SU-DHL-6 (cell line): ENCODE results near the gene SORCS2.

Experiments used
- H2AFZ ChIP-seq: fragments of 200-600 bp; sonication (generic); 2 replicates; pipeline ENCODE4 v1.6.1; 2014; ENCODE audit warnings: low read depth, mild to moderate bottlenecking, moderate library complexity, mixed read lengths, antibody characterized with exemption, low read length; ENCODE audit not compliant: severe bottlenecking
- H3F3A ChIP-seq: fragments of 200-600 bp; shearing (Covaris generic); 2 replicates; pipeline ENCODE4 v1.6.0; 2016; ENCODE audit warnings: antibody characterized with exemption, mild to moderate bottlenecking; ENCODE audit not compliant: insufficient read depth
- H3K27ac ChIP-seq: fragments of 200-600 bp; sonication (generic); 2 replicates; pipeline ENCODE4 v1.5.1; 2016; ENCODE audit warnings: low read depth, mild to moderate bottlenecking, low read length, moderate library complexity, mixed read lengths
- H3K27me3 ChIP-seq: fragments of 200-600 bp; sonication (generic), shearing (Covaris generic); 2 replicates; pipeline ENCODE4 v1.6.0; 2014; ENCODE audit warnings: mild to moderate bottlenecking, low read length
- H3K36me3 ChIP-seq: fragments of 200-600 bp; sonication (generic); 2 replicates; pipeline ENCODE4 v1.6.1; 2014; ENCODE audit warnings: mild to moderate bottlenecking, low read length, mixed read lengths
- H3K4me2 ChIP-seq: fragments of 300-600, 200-600 bp; shearing (Covaris generic), sonication (generic); 2 replicates; pipeline ENCODE4 v1.6.0; 2014; ENCODE audit warnings: low read length, low read depth, mild to moderate bottlenecking; ENCODE audit not compliant: poor library complexity, severe bottlenecking
- H3K4me3 ChIP-seq: fragments of 200-600 bp; sonication (generic); 2 replicates; pipeline ENCODE4 v1.5.1; 2014; ENCODE audit warnings: antibody characterized with exemption, low read length, mild to moderate bottlenecking, mixed read lengths; ENCODE audit not compliant: insufficient read depth, poor library complexity, severe bottlenecking
- H3K79me2 ChIP-seq: fragments of 200-600 bp; sonication (generic); 2 replicates; pipeline ENCODE4 v1.6.1; 2014; ENCODE audit warnings: mild to moderate bottlenecking, low read length, moderate library complexity; ENCODE audit not compliant: insufficient read depth
- H3K9ac ChIP-seq: fragments of 200-600 bp; sonication (generic); 2 replicates; pipeline ENCODE4 v1.7.0; 2014; ENCODE audit warnings: mild to moderate bottlenecking, low read length
- H3K9me2 ChIP-seq: fragments of 200-600 bp; sonication (generic); replicated peaks from 2 replicates; pipeline ENCODE4 v1.6.1; 2014; ENCODE audit warnings: low read length; ENCODE audit not compliant: insufficient read depth
- H3K9me3 ChIP-seq: fragments of 200-600 bp; sonication (generic); 2 replicates; pipeline ENCODE4 v1.6.1; 2014; ENCODE audit warnings: low read length, mixed read lengths; ENCODE audit not compliant: insufficient read depth
- H4K20me1 ChIP-seq: fragments of 200-600 bp; sonication (generic); 2 replicates; pipeline ENCODE4 v1.6.1; 2014; ENCODE audit warnings: low read depth, mild to moderate bottlenecking, antibody characterized with exemption, low read length, moderate library complexity, mixed read lengths
- CTCF ChIP-seq: fragments of 200-600 bp; sonication (generic); IDR thresholded peaks from one replicate; pipeline ENCODE4 v1.5.1; 2017; ENCODE audit warnings: antibody characterized with exemption, mild to moderate bottlenecking, low read length, moderate library complexity; ENCODE audit not compliant: insufficient read depth, poor library complexity, severe bottlenecking
- EZH2phosphoT487 ChIP-seq: fragments of 200-600 bp; sonication (generic), shearing (Covaris generic); conservative IDR thresholded peaks from 2 replicates; pipeline ENCODE4 v1.6.1; 2018; ENCODE audit warnings: mild to moderate bottlenecking, antibody characterized with exemption, low read length, moderate library complexity, mixed read lengths

The SORCS2 gene

GRCh38 chr4:7782783-7783182, 590.4 kb downstream of the SORCS2 start:
- H3K79me2 ChIP-seq = no peaks in the 10 kb centered on the region
- H3F3A ChIP-seq = no peaks in the 10 kb centered on the region
- no peaks in the 10 kb centered on the region for H3K27me3 ChIP-seq
- H2AFZ ChIP-seq = no peak overlapping the region
- no peaks in the 10 kb centered on the region for H3K9me2 ChIP-seq
- no peak overlapping the region for H3K27ac ChIP-seq
- no peak for TF ChIP-seq EZH2phosphoT487
- TF ChIP-seq CTCF = no peak
- H3K4me2 ChIP-seq = no peak overlapping the region
- no peak overlapping the region for H3K9ac ChIP-seq
- no peaks in the 10 kb centered on the region for H3K36me3 ChIP-seq
- H3K4me3 ChIP-seq = no peak overlapping the region
- no peaks in the 10 kb centered on the region for H3K9me3 ChIP-seq
- H4K20me1 ChIP-seq = no peaks in the 10 kb centered on the region

GRCh38 chr4:7783541-7783940, 591.2 kb downstream of the SORCS2 start:
- Histone ChIP-seq H3K9ac (no peak overlapping the region), H3K9me3 (no peaks in the 10 kb centered on the region), H2AFZ (no peak overlapping the region), H3K4me2 (no peak overlapping the region), H3K9me2 (no peaks in the 10 kb centered on the region), H4K20me1 (no peaks in the 10 kb centered on the region), H3F3A (no peaks in the 10 kb centered on the region), H3K4me3 (no peak overlapping the region), H3K27ac (no peak overlapping the region), H3K79me2 (no peaks in the 10 kb centered on the region), H3K27me3 (no peaks in the 10 kb centered on the region), H3K36me3 (no peaks in the 10 kb centered on the region)
- TF ChIP-seq CTCF = no peak
- TF ChIP-seq EZH2phosphoT487 = no peak

GRCh38 chr4:7784131-7784870, 592.0 kb downstream of the SORCS2 start:
- no peaks in the 10 kb centered on the region for H3F3A ChIP-seq
- H3K27ac ChIP-seq = no peak overlapping the region
- H3K27me3 ChIP-seq = no peaks in the 10 kb centered on the region
- no peaks in the 10 kb centered on the region for H3K79me2 ChIP-seq
- H4K20me1 ChIP-seq = no peaks in the 10 kb centered on the region
- H3K4me2 ChIP-seq = no peak overlapping the region
- no peak overlapping the region for H3K9ac ChIP-seq
- no peak for TF ChIP-seq EZH2phosphoT487
- TF ChIP-seq CTCF = no peak
- no peak overlapping the region for H3K4me3 ChIP-seq
- H3K36me3 ChIP-seq = no peaks in the 10 kb centered on the region
- H3K9me3 ChIP-seq = no peaks in the 10 kb centered on the region
- H2AFZ ChIP-seq = no peak overlapping the region
- H3K9me2 ChIP-seq = no peaks in the 10 kb centered on the region
